ENCODE measurements around the gene TRPM3.

The TRPM3 gene

GRCh38 chr9:70963554-70963953 lies 157.9 kb downstream of the TRPM3 start:
- Histone ChIP-seq H3K4me1 (ENCODE audit: low read length) (no peaks in the 10 kb centered on the region), H4K20me1 (ENCODE audit: insufficient read depth, low read length) (no peaks in the 10 kb centered on the region), H3K9me3 (replicated peaks; ENCODE audit: insufficient read depth, low read length) (no peaks in the 10 kb centered on the region), H2AFZ (ENCODE audit: low read length) (no peak overlapping the region), H3K9me2 (replicated peaks; ENCODE audit: insufficient read depth, low read length) (no peaks in the 10 kb centered on the region), H3F3A (ENCODE audit: insufficient read depth, low read length) (no peaks in the 10 kb centered on the region), H3K27ac (ENCODE audit: low read length) (no peak overlapping the region), H3K79me2 (ENCODE audit: low read length) (no peaks in the 10 kb centered on the region), H3K9ac (ENCODE audit: low read length) (no peak overlapping the region), H3K4me2 (ENCODE audit: low read depth, low read length) (no peak overlapping the region), H3K36me3 (replicated peaks; ENCODE audit: insufficient read depth, low read length) (no peaks in the 10 kb centered on the region), H3K4me3 (ENCODE audit: low read length) (no peak overlapping the region), H3K27me3 (replicated peaks; ENCODE audit: insufficient read depth, low read length) (no peaks in the 10 kb centered on the region)
- DNase-seq: no peak
- TF ChIP-seq EZH2 (optimal IDR thresholded peaks at IDR 0.05; ENCODE audit: low read depth, low read length) (no peak), CTCF (IDR thresholded peaks at IDR 0.05; ENCODE audit: low read length) (no peak), EZH2phosphoT487 (IDR thresholded peaks at IDR 0.05; ENCODE audit: low read length) (no peak)

GRCh38 chr9:70962761-70963440 lies 158.5 kb downstream of the TRPM3 start:
- no peaks in the 10 kb centered on the region for H3K4me1 ChIP-seq (ENCODE audit: low read length)
- no peak overlapping the region for H3K4me2 ChIP-seq (ENCODE audit: low read depth, low read length)
- DNase-seq: no peak
- H3K4me3 ChIP-seq (ENCODE audit: low read length): no peak overlapping the region
- no peak overlapping the region for H3K27ac ChIP-seq (ENCODE audit: low read length)
- no peak overlapping the region for H3K9ac ChIP-seq (ENCODE audit: low read length)
- H3K27me3 ChIP-seq (replicated peaks; ENCODE audit: insufficient read depth, low read length): no peaks in the 10 kb centered on the region
- no peaks in the 10 kb centered on the region for H3K36me3 ChIP-seq (replicated peaks; ENCODE audit: insufficient read depth, low read length)
- no peak for TF ChIP-seq EZH2 (optimal IDR thresholded peaks at IDR 0.05; ENCODE audit: low read depth, low read length)
- no peak for TF ChIP-seq EZH2phosphoT487 (IDR thresholded peaks at IDR 0.05; ENCODE audit: low read length)
- no peak for TF ChIP-seq CTCF (IDR thresholded peaks at IDR 0.05; ENCODE audit: low read length)
- H4K20me1 ChIP-seq (ENCODE audit: insufficient read depth, low read length): no peaks in the 10 kb centered on the region
- H3K9me3 ChIP-seq (replicated peaks; ENCODE audit: insufficient read depth, low read length): no peaks in the 10 kb centered on the region
- H3K9me2 ChIP-seq (replicated peaks; ENCODE audit: insufficient read depth, low read length): no peaks in the 10 kb centered on the region
- no peak overlapping the region for H2AFZ ChIP-seq (ENCODE audit: low read length)
- H3F3A ChIP-seq (ENCODE audit: insufficient read depth, low read length): no peaks in the 10 kb centered on the region
- no peaks in the 10 kb centered on the region for H3K79me2 ChIP-seq (ENCODE audit: low read length)

GRCh38 chr9:70959366-70959765 lies 162.1 kb downstream of the TRPM3 start:
- no peak overlapping the region for H3K9ac ChIP-seq (ENCODE audit: low read length)
- no peaks in the 10 kb centered on the region for H3K36me3 ChIP-seq (replicated peaks; ENCODE audit: insufficient read depth, low read length)
- no peak overlapping the region for H3K4me3 ChIP-seq (ENCODE audit: low read length)
- no peak overlapping the region for H3K27ac ChIP-seq (ENCODE audit: low read length)
- TF ChIP-seq EZH2 (optimal IDR thresholded peaks at IDR 0.05; ENCODE audit: low read depth, low read length) (no peak), CTCF (IDR thresholded peaks at IDR 0.05; ENCODE audit: low read length) (no peak), EZH2phosphoT487 (IDR thresholded peaks at IDR 0.05; ENCODE audit: low read length) (no peak)
- no peaks in the 10 kb centered on the region for H3K9me3 ChIP-seq (replicated peaks; ENCODE audit: insufficient read depth, low read length)
- DNase-seq: no peak
- H3K4me2 ChIP-seq (ENCODE audit: low read depth, low read length): no peak overlapping the region
- H3F3A ChIP-seq (ENCODE audit: insufficient read depth, low read length): no peaks in the 10 kb centered on the region
- no peak overlapping the region for H2AFZ ChIP-seq (ENCODE audit: low read length)
- H3K9me2 ChIP-seq (replicated peaks; ENCODE audit: insufficient read depth, low read length): no peaks in the 10 kb centered on the region
- no peaks in the 10 kb centered on the region for H3K4me1 ChIP-seq (ENCODE audit: low read length)
- H4K20me1 ChIP-seq (ENCODE audit: insufficient read depth, low read length): no peaks in the 10 kb centered on the region
- no peaks in the 10 kb centered on the region for H3K27me3 ChIP-seq (replicated peaks; ENCODE audit: insufficient read depth, low read length)
- H3K79me2 ChIP-seq (ENCODE audit: low read length): no peaks in the 10 kb centered on the region
